Left ventricle myocardium inferior (tissue), 1 donor: ENCODE measurements around the gene GPC6. TPM values are rescaled to one million over a fixed set of nuclear protein-coding genes. Genes with fewer than 3 reads are reported as not detected.

Source experiments
- DNase-seq: peaks from one replicate; pipeline ENCODE4 v3.0.0-alpha.2; 2020
- H3K27ac ChIP-seq: fragments of 200-600 bp; replicated peaks from 2 replicates; pipeline ENCODE4 v1.8.0; 2021
- H3K27me3 ChIP-seq: fragments of 200-600 bp; 2 replicates; pipeline ENCODE4 v1.8.0; 2021; ENCODE audit warnings: low read depth
- H3K36me3 ChIP-seq: fragments of 200-600 bp; 2 replicates; pipeline ENCODE4 v1.8.0; 2021
- H3K4me1 ChIP-seq: fragments of 200-600 bp; 2 replicates; pipeline ENCODE4 v1.8.0; 2021
- H3K4me3 ChIP-seq: fragments of 200-600 bp; 2 replicates; pipeline ENCODE4 v1.8.0; 2021; ENCODE audit warnings: mild to moderate bottlenecking, moderate library complexity
- H3K9me3 ChIP-seq: fragments of 200-600 bp; replicated peaks from 2 replicates; pipeline ENCODE4 v1.8.0; 2021
- CTCF ChIP-seq: fragments of 200-600 bp; IDR thresholded peaks from 2 replicates; pipeline ENCODE4 v1.8.0; 2021; ENCODE audit warnings: antibody characterized with exemption, mild to moderate bottlenecking, borderline replicate concordance
- intact Hi-C: fragments of 100-400 bp; cut with micrococcal nuclease; formaldehyde crosslinking; loops from one replicate; pipeline ENCODE4 v1.11.0; 2022
- total RNA-seq: library from RNA; stranded (reverse); fragmentation: NEBNext Ultra II Directional; extraction: Animal tissue kit (Norgen Biotek cat#: 25700); gene quantifications from one replicate; pipeline ENCODE4 v1.2.1, GENCODE V29; 2021
- donor health status: DM: no; HTN: yes; CAD: no; lungs with severe emphysema.

Gene GPC6
- total RNA-seq, 1 donor from 2014 or later = 1.8 TPM

GRCh38 chr13:93723316-93723715 lies 496.7 kb downstream of the GPC6 start:
- no peaks in the 10 kb centered on the region for H3K27me3 ChIP-seq
- H3K4me3 ChIP-seq = no peak overlapping the region
- no peak for TF ChIP-seq CTCF
- no peaks in the 10 kb centered on the region for H3K4me1 ChIP-seq
- no peaks in the 10 kb centered on the region for H3K36me3 ChIP-seq
- no peak for DNase-seq
- intact Hi-C loops = no loop called here
- H3K9me3 ChIP-seq = peaks cover 10% of the 10 kb centered on the region
- H3K27ac ChIP-seq = no peak overlapping the region

- Histone ChIP-seq H3K36me3 (no peaks in the 10 kb centered on the region), H3K27me3 (no peaks in the 10 kb centered on the region), H3K9me3 (peaks cover 2% of the 10 kb centered on the region), H3K4me3 (no peak overlapping the region), H3K4me1 (no peaks in the 10 kb centered on the region), H3K27ac (no peak overlapping the region)
- DNase-seq = no peak
- intact Hi-C loops = no loop called here
- no peak for TF ChIP-seq CTCF
Observed at GRCh38 chr13:93724187-93724586, 497.6 kb downstream of the GPC6 start.

DNA sequence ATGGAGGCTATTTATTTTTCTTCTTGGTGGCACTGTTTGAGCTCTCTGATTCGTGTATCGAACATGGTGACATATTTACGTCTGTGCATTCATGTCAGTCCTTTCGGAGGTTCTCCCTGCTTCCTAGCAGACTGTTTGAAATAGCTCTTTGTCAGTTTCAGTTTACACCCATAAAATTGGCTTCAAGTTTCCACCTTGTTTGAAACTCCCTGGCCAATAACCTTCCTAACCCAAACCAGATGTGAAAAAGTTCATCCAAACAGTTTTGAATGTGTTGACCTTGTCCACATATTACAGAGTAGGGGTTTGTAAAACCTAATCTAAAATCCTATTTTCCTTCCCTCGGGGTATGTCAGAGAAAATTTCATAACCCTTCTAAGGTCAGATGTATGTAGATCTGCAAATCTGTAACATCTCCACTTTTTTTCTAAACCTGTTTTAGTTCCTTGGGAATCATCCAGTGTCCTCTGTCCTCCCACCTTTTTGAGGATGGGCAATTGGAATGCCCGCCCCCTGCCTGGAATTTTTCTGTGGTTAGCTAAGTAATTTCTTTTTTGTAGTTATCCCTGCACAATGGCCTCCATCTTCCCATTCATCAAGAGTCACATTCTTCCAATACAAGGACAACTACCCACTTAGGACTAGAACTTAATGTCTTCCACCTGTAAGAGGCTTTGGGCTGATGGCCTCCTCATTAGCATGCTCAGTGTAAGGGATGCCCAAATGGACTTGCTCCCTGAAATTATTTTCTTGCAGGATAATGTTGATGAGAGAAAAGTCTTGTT lies 499.8 kb downstream of the GPC6 start:
- Histone ChIP-seq H3K4me1 (no peaks in the 10 kb centered on the region), H3K9me3 (no peaks in the 10 kb centered on the region), H3K4me3 (no peak overlapping the region), H3K36me3 (no peaks in the 10 kb centered on the region), H3K27me3 (no peaks in the 10 kb centered on the region), H3K27ac (no peak overlapping the region)
- DNase-seq = no peak
- no peak for TF ChIP-seq CTCF
- intact Hi-C loops = no loop called here

- no peak overlapping the region for H3K4me3 ChIP-seq
- no peaks in the 10 kb centered on the region for H3K9me3 ChIP-seq
- intact Hi-C loops = no loop called here
- no peak for TF ChIP-seq CTCF
- no peaks in the 10 kb centered on the region for H3K36me3 ChIP-seq
- no peaks in the 10 kb centered on the region for H3K4me1 ChIP-seq
- H3K27ac ChIP-seq = no peak overlapping the region
- DNase-seq = no peak
- H3K27me3 ChIP-seq = no peaks in the 10 kb centered on the region
Observed at GRCh38 chr13:93727211-93728141, 500.9 kb downstream of the GPC6 start.

GRCh38 chr13:93729383-93729782 lies 502.8 kb downstream of the GPC6 start:
- Histone ChIP-seq H3K4me1 (no peaks in the 10 kb centered on the region), H3K27me3 (no peaks in the 10 kb centered on the region), H3K9me3 (no peaks in the 10 kb centered on the region), H3K36me3 (no peaks in the 10 kb centered on the region), H3K27ac (no peak overlapping the region), H3K4me3 (no peak overlapping the region)
- no peak for DNase-seq
- TF ChIP-seq CTCF = no peak
- intact Hi-C loops = no loop called here
